HepG2 (cell line): ENCODE data around the gene OBSL1. TPM values are rescaled to one million over a fixed set of nuclear protein-coding genes. Genes with fewer than 3 reads are reported as not detected.

Experiments
- GATA4 ChIP-seq: sonication (generic); IDR thresholded peaks from 2 replicates; pipeline ENCODE4 v1.6.1; 2016; ENCODE audit warnings: antibody characterized with exemption, low read depth, borderline replicate concordance
- GTF3A ChIP-seq: sonication (generic); formaldehyde crosslinking; conservative IDR thresholded peaks from 2 replicates; pipeline ENCODE4 v1.4.0; 2020; ENCODE audit warnings: mild to moderate bottlenecking, missing genetic modification reagents
- SMARCC2 ChIP-seq: fragments of 450-650 bp; IDR thresholded peaks from 2 replicates; pipeline ENCODE4 v1.6.1; 2017; ENCODE audit warnings: antibody characterized with exemption, mild to moderate bottlenecking
- ZFAT ChIP-seq: sonication (generic); formaldehyde crosslinking; conservative IDR thresholded peaks from 2 replicates; pipeline ENCODE4 v1.8.1; 2023; ENCODE audit warnings: missing genetic modification reagents, inconsistent platforms
- ZNF12 ChIP-seq: sonication (generic); formaldehyde crosslinking; IDR thresholded peaks from 2 replicates; pipeline ENCODE4 v1.5.0; 2020; ENCODE audit warnings: missing genetic modification reagents
- ZNF280B ChIP-seq: sonication (generic); formaldehyde crosslinking; IDR thresholded peaks from 2 replicates; pipeline ENCODE4 v1.5.0; 2020; ENCODE audit warnings: missing genetic modification reagents, mild to moderate bottlenecking, borderline replicate concordance
- ZNF383 ChIP-seq: sonication (generic); formaldehyde crosslinking; IDR thresholded peaks from 2 replicates; pipeline ENCODE4 v1.4.0; 2020; ENCODE audit warnings: missing genetic modification reagents, mild to moderate bottlenecking, borderline replicate concordance
- ZNF407 ChIP-seq: sonication (generic); formaldehyde crosslinking; IDR thresholded peaks from one replicate; pipeline ENCODE4 v1.5.1; 2020; ENCODE audit warnings: mild to moderate bottlenecking, missing genetic modification reagents; ENCODE audit errors: not compliant biosample characterization
- polyA plus RNA-seq, 8 experiments: library from polyadenylated mRNA; depleted of rRNA in 3 of 8; stranded (reverse) in 7 of 8; unstranded in 1 of 8; fragments of >200 nt; fragmentation: Illumina TruSeq in 4 of 8; extraction: Trizol in 4 of 8; gene quantifications; 2 replicates each; pipeline versions ENCODE4 v1.2.1 to v1.2.3, GENCODE V29; 2011 to 2016; ENCODE audit warnings: low read depth in 4 of 8, missing spikeins in 1 of 8, mixed read lengths in 1 of 8; ENCODE audit not compliant: insufficient read depth in 1 of 8
- total RNA-seq, 5 experiments: library from RNA; depleted of rRNA; stranded (reverse); fragments of >200 nt; fragmentation: Illumina TruSeq; extraction: Trizol; gene quantifications; 2 replicates each; pipeline ENCODE4 v1.2.3, GENCODE V29; 2016; ENCODE audit warnings: low read depth in 1 of 5
- TF ChIP-seq, protein P1 (sequence below): sonication (generic); formaldehyde crosslinking; IDR thresholded peaks from 2 replicates; pipeline ENCODE4 v1.8.0; 2022; ENCODE audit warnings: missing genetic modification reagents, mild to moderate bottlenecking, inconsistent platforms, borderline replicate concordance
- TF ChIP-seq, protein P2 (sequence below): IDR thresholded peaks from 2 replicates; pipeline ENCODE4 v1.6.1; 2016; ENCODE audit warnings: mild to moderate bottlenecking
- TF ChIP-seq, protein P3 (sequence below): sonication (generic); formaldehyde crosslinking; IDR thresholded peaks from 2 replicates; pipeline ENCODE4 v1.5.1; 2020; ENCODE audit warnings: mild to moderate bottlenecking, missing genetic modification reagents, moderate library complexity

The OBSL1 gene
- total and polyA plus RNA-seq, 2 of the 13 experiments (the other 11 are each of a cell fraction or from before 2014, with no cell fraction given) = 86.7 to 218 TPM

GRCh38 chr2:219545295-219545942 lies 25.9 kb downstream of the OBSL1 start (continued):
- TF ChIP-seq, protein P1, sequence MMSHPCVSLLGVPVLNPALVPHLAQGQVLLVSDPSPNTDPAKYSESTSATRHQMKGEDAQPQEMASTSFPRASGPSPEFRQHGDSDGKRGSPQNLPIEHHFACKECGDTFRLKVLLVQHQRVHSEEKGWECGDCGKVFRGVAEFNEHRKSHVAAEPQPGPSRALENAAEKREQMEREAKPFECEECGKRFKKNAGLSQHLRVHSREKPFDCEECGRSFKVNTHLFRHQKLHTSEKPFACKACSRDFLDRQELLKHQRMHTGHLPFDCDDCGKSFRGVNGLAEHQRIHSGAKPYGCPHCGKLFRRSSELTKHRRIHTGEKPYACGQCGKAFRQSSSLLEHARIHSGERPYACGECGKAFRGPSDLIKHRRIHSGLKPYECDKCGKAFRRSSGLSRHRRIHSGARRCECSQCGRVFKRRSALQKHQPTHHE (CRISPR knock-in tag) = no peak
- TF ChIP-seq ZNF383 (CRISPR knock-in tag) = no peak
- TF ChIP-seq ZNF12 (CRISPR knock-in tag) = no peak
- TF ChIP-seq, protein P2, sequence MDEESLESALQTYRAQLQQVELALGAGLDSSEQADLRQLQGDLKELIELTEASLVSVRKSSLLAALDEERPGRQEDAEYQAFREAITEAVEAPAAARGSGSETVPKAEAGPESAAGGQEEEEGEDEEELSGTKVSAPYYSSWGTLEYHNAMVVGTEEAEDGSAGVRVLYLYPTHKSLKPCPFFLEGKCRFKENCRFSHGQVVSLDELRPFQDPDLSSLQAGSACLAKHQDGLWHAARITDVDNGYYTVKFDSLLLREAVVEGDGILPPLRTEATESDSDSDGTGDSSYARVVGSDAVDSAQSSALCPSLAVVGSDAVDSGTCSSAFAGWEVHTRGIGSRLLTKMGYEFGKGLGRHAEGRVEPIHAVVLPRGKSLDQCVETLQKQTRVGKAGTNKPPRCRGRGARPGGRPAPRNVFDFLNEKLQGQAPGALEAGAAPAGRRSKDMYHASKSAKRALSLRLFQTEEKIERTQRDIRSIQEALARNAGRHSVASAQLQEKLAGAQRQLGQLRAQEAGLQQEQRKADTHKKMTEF (CRISPR knock-in tag) = no peak
- TF ChIP-seq, protein P3, sequence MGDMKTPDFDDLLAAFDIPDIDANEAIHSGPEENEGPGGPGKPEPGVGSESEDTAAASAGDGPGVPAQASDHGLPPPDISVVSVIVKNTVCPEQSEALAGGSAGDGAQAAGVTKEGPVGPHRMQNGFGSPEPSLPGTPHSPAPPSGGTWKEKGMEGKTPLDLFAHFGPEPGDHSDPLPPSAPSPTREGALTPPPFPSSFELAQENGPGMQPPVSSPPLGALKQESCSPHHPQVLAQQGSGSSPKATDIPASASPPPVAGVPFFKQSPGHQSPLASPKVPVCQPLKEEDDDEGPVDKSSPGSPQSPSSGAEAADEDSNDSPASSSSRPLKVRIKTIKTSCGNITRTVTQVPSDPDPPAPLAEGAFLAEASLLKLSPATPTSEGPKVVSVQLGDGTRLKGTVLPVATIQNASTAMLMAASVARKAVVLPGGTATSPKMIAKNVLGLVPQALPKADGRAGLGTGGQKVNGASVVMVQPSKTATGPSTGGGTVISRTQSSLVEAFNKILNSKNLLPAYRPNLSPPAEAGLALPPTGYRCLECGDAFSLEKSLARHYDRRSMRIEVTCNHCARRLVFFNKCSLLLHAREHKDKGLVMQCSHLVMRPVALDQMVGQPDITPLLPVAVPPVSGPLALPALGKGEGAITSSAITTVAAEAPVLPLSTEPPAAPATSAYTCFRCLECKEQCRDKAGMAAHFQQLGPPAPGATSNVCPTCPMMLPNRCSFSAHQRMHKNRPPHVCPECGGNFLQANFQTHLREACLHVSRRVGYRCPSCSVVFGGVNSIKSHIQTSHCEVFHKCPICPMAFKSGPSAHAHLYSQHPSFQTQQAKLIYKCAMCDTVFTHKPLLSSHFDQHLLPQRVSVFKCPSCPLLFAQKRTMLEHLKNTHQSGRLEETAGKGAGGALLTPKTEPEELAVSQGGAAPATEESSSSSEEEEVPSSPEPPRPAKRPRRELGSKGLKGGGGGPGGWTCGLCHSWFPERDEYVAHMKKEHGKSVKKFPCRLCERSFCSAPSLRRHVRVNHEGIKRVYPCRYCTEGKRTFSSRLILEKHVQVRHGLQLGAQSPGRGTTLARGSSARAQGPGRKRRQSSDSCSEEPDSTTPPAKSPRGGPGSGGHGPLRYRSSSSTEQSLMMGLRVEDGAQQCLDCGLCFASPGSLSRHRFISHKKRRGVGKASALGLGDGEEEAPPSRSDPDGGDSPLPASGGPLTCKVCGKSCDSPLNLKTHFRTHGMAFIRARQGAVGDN (CRISPR knock-in tag) = peak; percentile 55
- TF ChIP-seq ZNF407 = no peak
- TF ChIP-seq GTF3A (CRISPR knock-in tag) = no peak
- TF ChIP-seq ZFAT (CRISPR knock-in tag) = no peak
- no peak for TF ChIP-seq GATA4
- TF ChIP-seq ZNF280B (CRISPR knock-in tag) = peak; percentile 42; the same call in 1 of the 2 replicates
- TF ChIP-seq SMARCC2 = no peak
